Panc1 (cell line): Measurements from ENCODE around the gene MYO3B. TPM values are rescaled to one million over a fixed set of nuclear protein-coding genes. Genes with fewer than 3 reads are reported as not detected.

Experiments
- ATAC-seq: fragments of 200-7000 bp; cut with Tn5 transposase; 2 replicates; pipeline ENCODE4 v1.9.1; 2020; ENCODE audit warnings: mild to moderate bottlenecking, moderate library complexity
- BruUV-seq: library from RNA; stranded (reverse); fragments of 400-500 nt; replicated peaks from 2 replicates; lab custom pipeline; 2021; lab: Mats Ljungman, UMichigan
- CTCF ChIA-PET: fragments of 300-600 bp; sonication (Branson Sonifier 250); formaldehyde crosslinking; loops from one replicate; lab custom pipeline; 2022; ENCODE audit warnings: antibody characterized with exemption; lab: Charles Lee
- POLR2A ChIA-PET: fragments of 300-600 bp; sonication (Branson Sonifier 250); formaldehyde crosslinking; loops from one replicate; lab custom pipeline; 2022; ENCODE audit warnings: antibody characterized with exemption; lab: Charles Lee
- DNase-seq: peaks from one replicate; pipeline ENCODE4 v3.0.0-alpha.2; 2010; ENCODE audit warnings: low read depth, low spot score
- H3K27ac ChIP-seq: 2 replicates; pipeline ENCODE4 v1.5.1; 2011; ENCODE audit warnings: mild to moderate bottlenecking, low read length, inconsistent platforms
- H3K27me3 ChIP-seq: fragments of 200-500 bp; sonication (Bioruptor generic); 2 replicates; pipeline ENCODE4 v1.6.0; 2014; ENCODE audit warnings: low read length, inconsistent platforms; ENCODE audit not compliant: control insufficient read depth, insufficient read depth
- H3K36me3 ChIP-seq: fragments of 200-500 bp; sonication (Bioruptor generic); 2 replicates; pipeline ENCODE4 v1.5.1; 2014; ENCODE audit warnings: inconsistent platforms, mild to moderate bottlenecking, low read length, moderate library complexity; ENCODE audit not compliant: control insufficient read depth, insufficient read depth
- H3K4me1 ChIP-seq: 2 replicates; pipeline ENCODE4 v1.5.1; 2011; ENCODE audit warnings: inconsistent platforms, mild to moderate bottlenecking, low read length, moderate library complexity; ENCODE audit not compliant: control insufficient read depth, insufficient read depth
- H3K4me3 ChIP-seq, 2 experiments: 2 replicates each; pipeline ENCODE4 v1.5.1; 2011 to 2012; ENCODE audit warnings: low read depth in 2 of 2, low read length in 2 of 2, mild to moderate bottlenecking in 2 of 2, inconsistent platforms in 1 of 2, moderate library complexity in 1 of 2
- H3K9me3 ChIP-seq: fragments of 200-500 bp; sonication (Bioruptor generic); 2 replicates; pipeline ENCODE4 v1.5.1; 2014; ENCODE audit warnings: low read depth, mild to moderate bottlenecking, inconsistent platforms, low read length, moderate library complexity; ENCODE audit not compliant: control insufficient read depth, insufficient read depth
- CTCF ChIP-seq: fragments of 450-650 bp; IDR thresholded peaks from 2 replicates; pipeline ENCODE4 v1.5.1; 2017; ENCODE audit warnings: mild to moderate bottlenecking
- POLR2AphosphoS5 ChIP-seq: IDR thresholded peaks from 2 replicates; pipeline ENCODE4 v1.6.1; 2012; ENCODE audit warnings: mild to moderate bottlenecking, low read depth, low read length, moderate library complexity
- SIN3A ChIP-seq: IDR thresholded peaks from 2 replicates; pipeline ENCODE4 v1.6.1; 2012; ENCODE audit warnings: low read depth, mild to moderate bottlenecking, low read length, moderate library complexity, borderline replicate concordance; ENCODE audit not compliant: insufficient read depth
- TCF7L2 ChIP-seq: IDR thresholded peaks from 2 replicates; pipeline ENCODE4 v1.6.1; 2011; ENCODE audit warnings: mild to moderate bottlenecking, low read depth, low read length, inconsistent platforms
- in situ Hi-C: cut with HindIII; loops from 2 replicates; pipeline ENCODE4 v1.10.0; 2016; ENCODE audit warnings: low sequenced_read_pairs, low pct_unique_long_range_greater_than_20kb
- intact Hi-C: fragments of 100-400 bp; cut with micrococcal nuclease; formaldehyde crosslinking; loops from one replicate; pipeline ENCODE4 v1.10.0; 2022; ENCODE audit not compliant: unreplicated experiment
- total RNA-seq: library from RNA; stranded (reverse); gene quantifications from one replicate; pipeline ENCODE4 v1.2.1, GENCODE V29; 2021; ENCODE audit not compliant: unreplicated experiment
- TF ChIP-seq, protein P1 (sequence below), 2 experiments: IDR thresholded peaks; 2 replicates each; pipeline ENCODE4 v1.6.1; 2011 to 2012; ENCODE audit warnings: low read depth in 2 of 2, control low read depth in 1 of 2, low read length in 1 of 2, mild to moderate bottlenecking in 1 of 2, moderate library complexity in 1 of 2; ENCODE audit not compliant: insufficient read depth in 1 of 2

MYO3B gene
- total RNA-seq, 1 experiment from 2014 or later, result 0.05 TPM

- TF ChIP-seq, protein P1, sequence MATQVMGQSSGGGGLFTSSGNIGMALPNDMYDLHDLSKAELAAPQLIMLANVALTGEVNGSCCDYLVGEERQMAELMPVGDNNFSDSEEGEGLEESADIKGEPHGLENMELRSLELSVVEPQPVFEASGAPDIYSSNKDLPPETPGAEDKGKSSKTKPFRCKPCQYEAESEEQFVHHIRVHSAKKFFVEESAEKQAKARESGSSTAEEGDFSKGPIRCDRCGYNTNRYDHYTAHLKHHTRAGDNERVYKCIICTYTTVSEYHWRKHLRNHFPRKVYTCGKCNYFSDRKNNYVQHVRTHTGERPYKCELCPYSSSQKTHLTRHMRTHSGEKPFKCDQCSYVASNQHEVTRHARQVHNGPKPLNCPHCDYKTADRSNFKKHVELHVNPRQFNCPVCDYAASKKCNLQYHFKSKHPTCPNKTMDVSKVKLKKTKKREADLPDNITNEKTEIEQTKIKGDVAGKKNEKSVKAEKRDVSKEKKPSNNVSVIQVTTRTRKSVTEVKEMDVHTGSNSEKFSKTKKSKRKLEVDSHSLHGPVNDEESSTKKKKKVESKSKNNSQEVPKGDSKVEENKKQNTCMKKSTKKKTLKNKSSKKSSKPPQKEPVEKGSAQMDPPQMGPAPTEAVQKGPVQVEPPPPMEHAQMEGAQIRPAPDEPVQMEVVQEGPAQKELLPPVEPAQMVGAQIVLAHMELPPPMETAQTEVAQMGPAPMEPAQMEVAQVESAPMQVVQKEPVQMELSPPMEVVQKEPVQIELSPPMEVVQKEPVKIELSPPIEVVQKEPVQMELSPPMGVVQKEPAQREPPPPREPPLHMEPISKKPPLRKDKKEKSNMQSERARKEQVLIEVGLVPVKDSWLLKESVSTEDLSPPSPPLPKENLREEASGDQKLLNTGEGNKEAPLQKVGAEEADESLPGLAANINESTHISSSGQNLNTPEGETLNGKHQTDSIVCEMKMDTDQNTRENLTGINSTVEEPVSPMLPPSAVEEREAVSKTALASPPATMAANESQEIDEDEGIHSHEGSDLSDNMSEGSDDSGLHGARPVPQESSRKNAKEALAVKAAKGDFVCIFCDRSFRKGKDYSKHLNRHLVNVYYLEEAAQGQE (IDR thresholded peaks at IDR 0.05; ENCODE audit: insufficient read depth in 1 of 2, low read depth in 2 of 2, low read length in 1 of 2), result no peak
- TF ChIP-seq SIN3A, result no peak
- TF ChIP-seq CTCF, result no peak
- no peak for TF ChIP-seq POLR2AphosphoS5
- no peak for TF ChIP-seq TCF7L2
- H3K27me3 ChIP-seq, result no peaks in the 10 kb centered on the region
- H3K4me3 ChIP-seq, result no peak overlapping the region
- CTCF ChIA-PET, result no interaction called here
- BruUV-seq, result no TSS peak
- intact Hi-C loops, result no loop called here
- H3K4me1 ChIP-seq, result no peaks in the 10 kb centered on the region
- no peaks in the 10 kb centered on the region for H3K36me3 ChIP-seq
- POLR2A ChIA-PET, result no interaction called here
- no peaks in the 10 kb centered on the region for H3K9me3 ChIP-seq
- in situ Hi-C loops, result no loop called here
- H3K27ac ChIP-seq, result no peak overlapping the region
- ATAC-seq (no peak), DNase-seq (no peak)
Measured at GRCh38 chr2:170314744-170315447, 136.9 kb downstream of the MYO3B start.

DNA sequence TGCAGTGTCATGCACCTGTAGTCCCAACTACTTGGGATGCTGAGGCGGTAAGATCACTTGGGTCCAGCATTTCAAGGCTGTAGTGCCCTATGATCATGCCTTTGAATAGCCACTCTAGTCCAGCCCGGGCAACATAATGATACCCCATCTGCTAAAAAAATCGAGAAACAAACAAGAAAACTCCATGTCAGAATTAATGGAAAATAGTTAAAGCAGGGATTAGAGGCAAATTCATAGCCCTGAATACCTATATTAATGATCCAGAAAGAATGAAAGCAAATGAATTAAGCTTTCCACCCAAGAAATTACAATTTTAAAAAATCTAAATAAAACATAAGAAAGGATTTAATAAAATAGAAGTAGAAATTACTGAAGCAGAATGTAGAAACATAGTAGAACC, 143.0 kb downstream of the MYO3B start:
- POLR2A ChIA-PET, result no interaction called here
- intact Hi-C loops, result no loop called here

GRCh38 chr2:170321526-170321925, 143.6 kb downstream of the MYO3B start:
- ChIA-PET CTCF (no interaction called here), POLR2A (no interaction called here)
- no peaks in the 10 kb centered on the region for H3K4me1 ChIP-seq
- H3K27me3 ChIP-seq, result no peaks in the 10 kb centered on the region
- no TSS peak for BruUV-seq
- H3K27ac ChIP-seq, result no peak overlapping the region
- H3K4me3 ChIP-seq, result no peak overlapping the region
- ATAC-seq (no peak), DNase-seq (no peak)
- no peak for TF ChIP-seq TCF7L2
- TF ChIP-seq, protein P1 (IDR thresholded peaks at IDR 0.05; ENCODE audit: insufficient read depth in 1 of 2, low read depth in 2 of 2, low read length in 1 of 2), result no peak
- no peak for TF ChIP-seq CTCF
- no peak for TF ChIP-seq POLR2AphosphoS5
- no peak for TF ChIP-seq SIN3A
- peaks cover 6% of the 10 kb centered on the region; the same call in 1 of the 2 replicates for H3K9me3 ChIP-seq
- in situ Hi-C loops, result no loop called here
- intact Hi-C loops, result no loop called here
- no peaks in the 10 kb centered on the region for H3K36me3 ChIP-seq

More for the DNA sequence above, 143.0 kb downstream of the MYO3B start:
- no peak for TF ChIP-seq POLR2AphosphoS5
- no peak for TF ChIP-seq SIN3A
- BruUV-seq, result no TSS peak
- no peaks in the 10 kb centered on the region for H3K4me1 ChIP-seq
- CTCF ChIA-PET, result no interaction called here
- H3K27ac ChIP-seq, result no peak overlapping the region
- peaks cover 6% of the 10 kb centered on the region; the same call in 1 of the 2 replicates for H3K9me3 ChIP-seq
- no peaks in the 10 kb centered on the region for H3K27me3 ChIP-seq
- no peak for DNase-seq
- no peak overlapping the region for H3K4me3 ChIP-seq
- no peaks in the 10 kb centered on the region for H3K36me3 ChIP-seq
- in situ Hi-C loops, result no loop called here
- ATAC-seq, result no peak
